ENCODE results near the gene SERAC1. TPM values are rescaled to one million over a fixed set of nuclear protein-coding genes. Genes with fewer than 3 reads are reported as not detected.
"Not testable (repeated sequence)": the region's sequence is repeated elsewhere in the genome, so short reads cannot be mapped to it uniquely, and the experiment has no call there.

Gene SERAC1
- polyA plus RNA-seq = 1 to 10 TPM in 1 of 3 donors, under 1 TPM in 1, not detected in 1; 0.80 to 3.9 TPM

DNA sequence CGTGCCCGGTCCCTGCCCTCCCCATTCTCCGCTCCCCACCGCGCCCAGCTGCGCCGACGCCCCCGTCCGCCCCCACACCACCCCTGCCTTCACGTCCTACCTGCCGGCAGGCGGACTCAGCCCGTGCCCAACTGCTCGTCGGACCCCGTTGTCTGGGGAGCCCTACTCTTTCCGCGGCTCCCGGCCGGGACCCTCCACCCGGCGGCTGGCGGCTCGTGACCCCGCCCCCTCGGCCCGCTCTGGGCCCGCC is at the start of gene SERAC1:
SERAC1 (minus strand) TSS at position 223 of the 250 bp plus-strand sequence. CDS start 9,899 bp downstream, outside the sequence.
- Mint-ChIP-seq H3K36me3 (peaks cover 0 to 11% (median 5%) of the 10 kb centered on the region in 3 donors), H3K4me3 (peak within 1 kb of the TSS; percentile 94 to 98 (median 96)), H3K27me3 (ENCODE audit: low read depth in 3 of 3) (peaks cover 2 to 8% (median 2%) of the 10 kb centered on the region in 3 donors), H3K9me3 (no peaks in the 10 kb centered on the region), H3K27ac (peak within 1 kb of the TSS; percentile 95 to 99 (median 98)), H3K4me1 (peaks cover 19 to 20% of the 10 kb centered on the region in 2 donors)
- DNase-seq = no peak

DNA sequence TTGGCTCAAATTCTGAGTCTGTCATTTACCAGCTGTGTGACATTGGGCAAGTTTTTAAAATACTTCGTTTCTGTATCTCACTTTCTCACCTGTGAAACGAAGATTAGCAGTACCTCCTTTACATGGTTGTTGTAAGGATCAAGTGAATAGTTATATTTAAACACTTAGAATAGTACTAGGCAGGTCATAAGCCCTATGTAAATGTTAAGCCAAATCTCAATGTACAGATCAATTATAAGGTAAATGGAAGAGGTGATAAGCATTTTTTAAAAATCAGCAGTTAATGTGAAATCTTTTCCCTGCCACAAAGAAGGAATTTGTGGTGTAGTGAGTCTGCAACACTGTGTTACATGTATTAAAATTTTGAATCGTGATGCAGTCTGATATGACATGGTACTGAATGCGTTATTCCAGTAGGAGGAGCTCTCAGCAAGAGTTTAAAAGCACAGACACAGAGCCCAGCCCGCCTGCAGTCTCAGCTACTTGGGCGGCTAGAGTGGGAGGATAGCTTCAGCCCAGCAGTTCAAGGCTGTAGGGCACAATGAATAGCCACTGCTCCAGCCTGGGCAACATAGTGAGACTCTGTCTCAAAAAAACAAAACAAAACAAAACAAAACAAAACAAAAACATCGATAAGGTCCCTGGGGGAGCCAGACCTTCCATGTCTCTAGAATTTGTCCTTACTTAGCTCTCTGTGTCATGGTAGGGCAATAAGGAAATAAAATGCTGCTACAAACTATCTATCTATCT is 46.0 kb upstream of the SERAC1 start:
- Mint-ChIP-seq H3K36me3 (no peaks in the 10 kb centered on the region), H3K27ac (no peak overlapping the region), H3K4me3 (no peak overlapping the region), H3K9me3 (no peaks in the 10 kb centered on the region), H3K4me1 (peaks cover under 1 to 9% of the 10 kb centered on the region in 2 donors), H3K27me3 (ENCODE audit: low read depth in 3 of 3) (peaks cover 0 to 2% (median 0%) of the 10 kb centered on the region in 3 donors)
- peak; percentile 30 to 54 (median 47) for DNase-seq

DNA sequence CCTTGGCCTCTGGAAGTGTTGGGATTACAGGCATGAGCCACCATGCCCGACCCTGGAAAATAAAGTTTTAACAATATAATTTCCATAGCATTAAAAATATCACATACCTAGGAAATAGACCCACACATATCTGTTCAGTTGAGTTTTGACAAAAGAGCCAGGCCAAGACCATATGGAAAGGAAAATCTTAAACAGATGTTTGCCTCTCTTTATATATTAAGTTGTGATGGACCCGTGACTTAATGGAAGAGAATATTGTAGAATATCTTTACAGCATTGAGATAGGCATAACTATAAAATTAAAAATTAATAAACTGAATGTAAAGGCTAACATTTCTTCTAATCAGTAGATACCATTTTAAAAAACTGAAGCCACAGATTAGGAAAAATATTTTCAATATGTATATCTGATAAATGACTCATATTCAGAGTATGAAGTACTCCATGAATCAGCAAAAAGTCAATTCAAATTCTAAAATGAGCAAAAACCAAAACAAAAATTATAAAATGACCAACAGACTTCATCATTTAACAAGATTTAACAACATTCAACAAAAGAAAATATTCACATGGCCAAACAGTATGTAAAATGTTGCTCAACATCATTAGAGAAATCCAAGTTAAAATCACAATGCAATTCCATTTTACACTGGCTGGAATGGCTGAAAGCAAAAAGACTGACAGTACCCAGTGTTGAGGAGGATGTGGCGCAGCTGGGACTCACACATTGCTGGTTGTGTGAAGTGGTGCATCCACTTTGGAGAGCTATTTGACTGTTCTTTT is 43.4 kb upstream of the SERAC1 start:
- Mint-ChIP-seq H3K9me3 (no peaks in the 10 kb centered on the region), H3K27me3 (ENCODE audit: low read depth in 3 of 3) (peaks cover 4 to 7% (median 6%) of the 10 kb centered on the region in 3 donors), H3K36me3 (no peaks in the 10 kb centered on the region), H3K27ac (peak overlapping the region in 1 of 6 donors; percentile 35), H3K4me3 (peak overlapping the region in 1 of 5 donors; percentile 47), H3K4me1 (peaks cover 14 to 15% of the 10 kb centered on the region in 2 donors)
- DNase-seq = peak; percentile 12 to 27 (median 14)

DNA sequence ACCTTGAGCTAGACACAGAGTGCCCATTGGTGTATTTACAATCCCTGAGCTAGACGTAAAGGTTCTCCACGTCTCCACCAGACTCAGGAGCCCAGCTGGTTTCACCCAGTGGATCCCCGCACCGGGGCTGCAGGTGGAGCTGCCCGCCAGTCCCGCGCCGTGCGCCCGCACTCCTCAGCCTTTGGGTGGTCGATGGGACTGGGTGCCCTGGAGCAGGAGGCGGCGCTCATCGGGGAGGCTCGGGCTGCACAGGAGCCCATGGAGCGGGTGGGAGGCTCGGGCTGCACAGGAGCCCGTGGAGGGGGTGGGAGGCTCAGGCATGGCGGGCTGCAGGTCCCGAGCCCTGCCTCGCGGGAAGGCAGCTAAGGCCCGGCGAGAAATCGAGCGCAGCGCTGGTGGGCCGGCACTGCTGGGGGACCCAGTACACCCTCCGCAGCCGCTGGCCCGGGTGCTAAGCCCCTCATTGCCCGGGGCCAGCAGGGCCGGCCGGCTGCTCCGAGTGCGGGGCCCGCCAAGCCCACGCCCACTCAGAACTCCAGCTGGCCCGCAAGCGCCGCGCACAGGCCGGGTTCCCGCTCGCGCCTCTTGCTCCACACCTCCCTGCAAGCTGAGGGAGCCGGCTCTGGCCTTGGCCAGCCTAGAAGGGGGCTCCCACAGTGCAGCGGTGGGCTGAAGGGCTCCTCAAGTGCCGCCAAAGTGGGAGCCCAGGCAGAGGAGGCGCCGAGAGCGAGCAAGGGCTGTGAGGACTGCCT is 41.7 kb upstream of the SERAC1 start:
- H3K27ac Mint-ChIP-seq; DNase-seq; H3K9me3 Mint-ChIP-seq; H3K36me3 Mint-ChIP-seq; H3K27me3 Mint-ChIP-seq (ENCODE audit: low read depth in 3 of 3): not testable (repeated sequence)
- peaks cover 14 to 15% of the 10 kb centered on the region in 2 donors for H3K4me1 Mint-ChIP-seq
- peak overlapping the region in 1 of 5 donors; percentile 30 for H3K4me3 Mint-ChIP-seq

DNA sequence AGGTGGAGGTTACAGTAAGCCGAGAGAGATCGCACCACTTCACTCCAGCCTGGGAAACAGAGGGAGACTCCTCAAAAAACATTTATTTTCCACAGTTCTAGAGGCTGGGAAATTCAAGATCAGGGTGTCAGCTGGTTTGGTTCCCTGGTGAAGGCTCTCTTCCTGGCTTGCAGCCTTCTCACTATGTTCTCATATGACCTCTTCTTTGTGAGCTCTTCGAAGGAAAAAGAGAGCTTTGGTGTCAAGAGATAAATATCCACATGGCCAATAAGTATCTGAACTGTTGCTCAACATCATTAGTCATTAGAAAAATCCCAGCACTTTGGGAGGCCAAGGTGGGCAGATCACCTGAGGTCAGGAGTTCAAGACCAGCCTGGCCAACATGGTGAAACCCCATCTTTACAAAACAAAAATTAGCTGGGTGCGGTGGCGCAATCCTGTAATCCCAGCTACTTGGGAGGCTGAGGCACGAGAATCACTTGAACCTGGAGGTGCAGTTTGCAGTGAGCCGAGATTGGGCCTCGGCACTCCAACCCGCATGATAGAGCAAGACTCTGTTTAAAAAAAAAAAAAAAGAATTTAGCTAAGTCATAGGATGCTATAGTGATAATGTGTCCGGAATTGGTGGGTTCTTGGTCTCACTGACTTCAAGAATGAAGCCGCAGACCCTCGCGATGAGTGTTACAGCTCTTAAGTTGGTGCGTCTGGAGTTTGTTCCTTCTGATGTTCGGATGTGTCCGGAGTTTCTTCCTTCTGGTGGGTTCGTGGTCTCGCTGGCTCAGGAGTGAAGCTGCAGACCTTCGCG is 40.4 kb upstream of the SERAC1 start:
- H3K9me3 Mint-ChIP-seq, H3K36me3 Mint-ChIP-seq, DNase-seq: not testable (repeated sequence)
- H3K4me3 Mint-ChIP-seq = peak overlapping the region; percentile 26 to 81 (median 68)
- H3K27me3 Mint-ChIP-seq (ENCODE audit: low read depth in 3 of 3) = peaks cover 4 to 11% (median 7%) of the 10 kb centered on the region in 3 donors
- peak overlapping the region in 2 of 6 donors; percentile 41 to 45 for H3K27ac Mint-ChIP-seq
- peaks cover 14 to 15% of the 10 kb centered on the region in 2 donors for H3K4me1 Mint-ChIP-seq

DNA sequence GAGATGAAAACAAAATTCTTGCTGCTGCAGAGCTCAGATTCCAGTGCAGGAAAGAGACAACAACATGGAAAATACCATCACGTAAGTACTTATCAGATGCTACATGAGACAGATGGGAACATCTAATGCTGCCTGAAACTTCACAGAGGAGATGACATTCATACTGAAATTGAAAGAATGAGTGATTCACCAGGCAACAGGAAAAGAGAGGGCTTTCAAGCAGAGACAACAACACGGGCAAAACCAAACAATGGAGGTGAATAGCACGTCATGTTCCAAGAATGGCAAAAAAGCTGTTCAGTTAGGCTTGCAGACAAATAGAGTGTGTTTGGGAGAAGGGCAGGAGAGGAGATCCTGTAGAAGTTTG is 39.3 kb upstream of the SERAC1 start:
- Mint-ChIP-seq H3K9me3 (no peaks in the 10 kb centered on the region), H3K4me3 (peak overlapping the region in 1 of 5 donors; percentile 12), H3K27ac (no peak overlapping the region), H3K4me1 (peaks cover 14 to 15% of the 10 kb centered on the region in 2 donors), H3K27me3 (ENCODE audit: low read depth in 3 of 3) (peaks cover 4 to 11% (median 7%) of the 10 kb centered on the region in 3 donors), H3K36me3 (no peaks in the 10 kb centered on the region)
- DNase-seq = no peak

DNA sequence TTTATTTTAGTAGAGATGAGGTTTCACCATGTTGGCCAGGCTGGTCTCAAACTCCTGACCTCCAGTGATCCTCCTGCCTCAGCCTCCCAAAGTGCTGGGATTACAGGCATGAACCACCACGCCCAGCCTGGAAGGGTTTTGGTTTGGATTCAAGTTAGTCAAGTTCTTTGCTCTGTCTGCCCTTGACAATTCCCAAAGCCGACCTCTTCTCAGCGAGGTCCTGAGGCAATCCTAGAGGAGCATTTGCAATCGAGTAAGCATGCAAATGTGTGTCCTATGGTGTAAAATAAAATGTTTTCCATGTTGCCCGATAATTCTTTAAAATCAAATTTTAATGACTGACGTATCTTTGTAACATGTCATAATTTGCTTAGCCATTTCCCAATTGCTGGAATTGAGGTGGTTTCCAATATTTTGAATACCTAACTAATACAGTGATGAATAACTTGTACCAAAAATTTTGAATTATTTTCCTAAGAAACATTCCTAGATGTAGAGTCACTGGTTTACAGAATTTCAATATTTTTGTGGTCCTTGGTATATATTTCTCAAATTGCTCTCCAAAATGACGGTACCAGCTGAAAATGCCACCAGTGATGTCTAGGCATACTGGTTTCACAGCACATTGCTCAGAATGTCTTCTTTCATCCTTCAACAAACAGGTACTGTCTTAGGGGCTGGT is 38.8 kb upstream of the SERAC1 start:
- H3K27ac Mint-ChIP-seq = no peak overlapping the region
- H3K9me3 Mint-ChIP-seq = no peaks in the 10 kb centered on the region
- no peak for DNase-seq
- peaks cover 4 to 11% (median 7%) of the 10 kb centered on the region in 3 donors for H3K27me3 Mint-ChIP-seq (ENCODE audit: low read depth in 3 of 3)
- H3K4me1 Mint-ChIP-seq = peaks cover 14 to 15% of the 10 kb centered on the region in 2 donors
- no peak overlapping the region for H3K4me3 Mint-ChIP-seq
- no peaks in the 10 kb centered on the region for H3K36me3 Mint-ChIP-seq

DNA sequence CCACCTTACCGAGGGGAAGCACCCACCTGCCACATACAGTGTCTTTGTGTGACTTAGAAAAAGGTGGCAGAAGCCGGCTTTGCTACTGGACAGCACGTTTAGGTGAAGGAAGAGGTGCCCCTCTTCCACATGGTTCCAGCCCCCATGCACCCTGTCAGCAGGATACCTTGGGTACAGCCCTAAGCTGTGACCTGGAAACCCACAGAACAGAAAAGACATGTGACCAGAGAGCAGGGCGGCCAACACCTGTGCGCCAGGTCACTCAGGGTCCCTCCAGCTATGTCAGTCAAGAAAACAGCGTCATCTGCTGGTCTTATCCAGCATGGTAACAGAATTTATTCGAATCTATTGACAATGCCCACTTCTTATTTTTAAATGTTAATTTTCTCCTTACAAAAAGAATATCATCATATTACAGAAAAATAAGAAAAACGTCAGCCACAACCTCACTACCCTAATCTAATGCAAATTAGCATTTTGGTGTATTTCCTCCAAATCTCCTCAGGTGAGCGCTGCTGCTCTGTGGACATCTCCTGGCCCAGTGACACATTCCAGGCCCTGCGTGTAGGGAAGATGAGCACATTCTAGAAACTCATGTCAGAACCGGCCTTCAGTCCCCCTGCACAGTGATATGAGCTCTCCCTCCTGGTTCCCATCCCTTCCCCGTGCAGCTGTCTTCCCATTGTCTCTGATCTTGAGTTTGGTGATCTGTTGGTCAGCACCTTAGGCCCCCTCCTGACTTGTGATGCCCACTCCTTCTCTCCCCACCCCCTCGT is 37.3 kb upstream of the SERAC1 start:
- no peaks in the 10 kb centered on the region for H3K36me3 Mint-ChIP-seq
- H3K27me3 Mint-ChIP-seq (ENCODE audit: low read depth in 3 of 3) = peaks cover 4 to 11% (median 7%) of the 10 kb centered on the region in 3 donors
- peaks cover 11 to 14% of the 10 kb centered on the region in 2 donors for H3K4me1 Mint-ChIP-seq
- H3K27ac Mint-ChIP-seq = no peak overlapping the region
- DNase-seq = no peak
- H3K9me3 Mint-ChIP-seq = no peaks in the 10 kb centered on the region
- H3K4me3 Mint-ChIP-seq = no peak overlapping the region

DNA sequence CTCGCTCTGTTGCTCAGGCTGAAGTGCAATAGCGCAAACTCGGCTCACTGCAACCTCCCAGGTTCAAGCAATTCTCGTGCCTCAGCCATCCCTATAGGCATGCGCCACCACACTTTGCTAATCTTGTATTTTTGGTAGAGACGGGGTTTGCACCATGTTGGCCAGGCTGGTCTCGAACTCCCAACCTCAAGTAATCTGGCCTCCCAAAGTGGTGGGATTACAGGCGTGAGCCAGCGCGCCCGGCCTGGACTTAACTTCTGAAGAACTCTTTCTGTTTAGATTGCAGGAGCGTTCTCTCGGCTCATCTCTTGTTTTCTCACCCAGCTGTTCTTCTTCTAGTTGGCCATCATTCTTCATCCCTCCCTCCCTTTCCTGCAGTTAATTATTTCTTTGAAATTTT is 30.4 kb upstream of the SERAC1 start:
- H3K4me3 Mint-ChIP-seq = no peak overlapping the region
- H3K27me3 Mint-ChIP-seq (ENCODE audit: low read depth in 3 of 3) = no peaks in the 10 kb centered on the region
- no peak for DNase-seq
- no peak overlapping the region for H3K27ac Mint-ChIP-seq
- H3K36me3 Mint-ChIP-seq = peaks cover 8 to 22% (median 15%) of the 10 kb centered on the region in 3 donors
- H3K9me3 Mint-ChIP-seq = no peaks in the 10 kb centered on the region
- no peaks in the 10 kb centered on the region for H3K4me1 Mint-ChIP-seq

DNA sequence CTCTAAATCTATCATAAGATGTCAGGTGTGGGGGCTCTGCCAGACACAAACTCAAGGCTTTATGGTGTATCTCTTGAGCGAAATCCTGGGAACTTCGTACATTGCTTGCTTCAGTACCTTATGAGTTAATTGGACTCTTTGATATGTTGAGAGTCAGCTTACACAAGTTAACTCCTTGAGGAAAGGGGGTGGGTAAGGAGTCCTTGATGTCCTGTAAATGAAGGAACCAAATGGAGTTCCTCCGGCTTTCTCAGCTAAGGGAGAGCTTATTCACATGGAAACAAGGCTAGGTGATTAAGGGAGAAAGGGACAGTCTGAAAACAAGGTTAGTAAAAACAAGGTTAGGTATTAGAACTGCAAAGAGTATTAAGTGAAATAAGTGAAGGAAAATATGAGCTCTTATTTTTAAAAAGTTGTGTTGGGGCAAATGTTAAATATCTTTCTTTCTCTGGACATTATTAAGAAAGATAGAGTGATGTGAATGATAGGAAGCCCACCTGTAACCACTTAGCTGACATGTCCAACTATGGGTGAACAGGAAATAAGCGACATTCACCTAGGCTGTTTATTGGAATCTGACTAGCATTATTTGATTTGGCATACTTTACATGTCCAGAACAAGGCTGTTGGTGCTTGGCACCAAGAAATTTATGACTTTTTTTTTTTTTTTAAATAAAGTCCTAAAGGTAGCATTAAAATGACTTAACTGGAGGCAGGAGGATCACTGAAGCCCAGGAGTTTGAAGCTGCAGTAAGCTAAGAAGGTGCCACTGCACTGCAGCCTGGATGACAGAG is 26.6 kb upstream of the SERAC1 start:
- no peaks in the 10 kb centered on the region for H3K27me3 Mint-ChIP-seq (ENCODE audit: low read depth in 3 of 3)
- peaks cover 18 to 42% (median 23%) of the 10 kb centered on the region in 3 donors for H3K36me3 Mint-ChIP-seq
- no peak for DNase-seq
- no peaks in the 10 kb centered on the region for H3K4me1 Mint-ChIP-seq
- no peak overlapping the region for H3K27ac Mint-ChIP-seq
- H3K9me3 Mint-ChIP-seq = no peaks in the 10 kb centered on the region
- H3K4me3 Mint-ChIP-seq = no peak overlapping the region

DNA sequence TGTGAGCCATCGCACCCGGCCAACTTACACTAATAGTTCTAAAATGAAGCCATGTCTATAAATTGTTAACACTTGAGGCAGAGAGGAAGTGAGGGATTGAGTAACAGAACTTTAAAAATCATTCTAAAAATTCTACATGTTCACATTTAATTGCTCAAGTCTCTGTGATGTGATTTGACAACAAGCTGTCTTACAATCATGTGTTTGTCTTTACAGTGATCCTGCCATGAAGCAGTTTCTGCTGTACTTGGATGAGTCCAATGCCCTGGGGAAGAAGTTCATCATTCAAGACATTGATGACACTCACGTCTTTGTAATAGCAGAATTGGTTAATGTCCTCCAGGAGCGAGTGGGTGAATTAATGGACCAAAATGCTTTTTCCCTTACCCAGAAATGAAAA is 23.7 kb upstream of the SERAC1 start:
- Mint-ChIP-seq H3K9me3 (no peaks in the 10 kb centered on the region), H3K27ac (no peak overlapping the region), H3K4me1 (no peaks in the 10 kb centered on the region), H3K27me3 (ENCODE audit: low read depth in 3 of 3) (no peaks in the 10 kb centered on the region), H3K4me3 (no peak overlapping the region), H3K36me3 (peaks cover 16 to 39% (median 19%) of the 10 kb centered on the region in 3 donors)
- DNase-seq = no peak

Data from immature natural killer cell (primary cell).